Right atrium auricular region (tissue), 2 donors: Measurements from ENCODE around the gene PXK. TPM values are rescaled to one million over a fixed set of nuclear protein-coding genes. Genes with fewer than 3 reads are reported as not detected.
A peak's percentile ranks its signal among the peaks of the same experiment; 100 is the strongest.
"Not testable (repeated sequence)": the region's sequence is repeated elsewhere in the genome, so short reads cannot be mapped to it uniquely, and the experiment has no call there.

Experiments used
- DNase-seq: peaks from one replicate; pipeline ENCODE4 v3.0.0-alpha.2; 2019; ENCODE audit warnings: low spot score
- H3K27ac ChIP-seq, 2 donors: fragments of 200-600 bp; sonication (generic); 1 replicate in 1 of 2; 2 replicates in 1 of 2; pipeline ENCODE4 v1.5.1; 2016 to 2019
- H3K27me3 ChIP-seq, 2 donors: fragments of 200-600 bp; sonication (generic); one replicate each; pipeline versions ENCODE4 v1.5.1 to v1.6.0; 2017 to 2019
- H3K36me3 ChIP-seq: fragments of 200-600 bp; sonication (generic); one replicate; pipeline ENCODE4 v1.5.1; 2016
- H3K4me1 ChIP-seq, 2 donors: fragments of 200-600 bp; sonication (generic); one replicate each; pipeline versions ENCODE4 v1.5.1 to v1.6.0; 2017 to 2019
- H3K4me3 ChIP-seq, 2 donors: fragments of 200-600 bp; sonication (generic); 1 replicate in 1 of 2; 2 replicates in 1 of 2; pipeline ENCODE4 v1.5.1; 2017 to 2019; ENCODE audit warnings: mild to moderate bottlenecking in 1 of 2, moderate library complexity in 1 of 2
- H3K9me3 ChIP-seq, 2 donors: fragments of 200-600 bp; sonication (generic); one replicate each; pipeline ENCODE4 v1.5.1; 2019
- CTCF ChIP-seq, 2 donors: fragments of 200-600 bp; sonication (generic); IDR thresholded peaks; one replicate each; pipeline ENCODE4 v1.5.1; 2019; ENCODE audit warnings: antibody characterized with exemption in 2 of 2
- total RNA-seq, 2 donors: library from RNA; depleted of rRNA; stranded (reverse); fragments of >200 nt; gene quantifications; one replicate each; pipeline ENCODE4 v1.1.0, GENCODE V29; 2016

PXK gene
- total RNA-seq, 2 donors from 2014 or later, result 18.3 to 22.5 TPM

- H3K4me1 ChIP-seq, result peaks cover 0 to 34% of the 10 kb centered on the region in 2 donors
- peak overlapping the region; percentile 68 to 81 for H3K4me3 ChIP-seq
- peaks cover 28% of the 10 kb centered on the region for H3K36me3 ChIP-seq
- TF ChIP-seq CTCF (IDR thresholded peaks at IDR 0.05), result no peak
- H3K27ac ChIP-seq, result peak overlapping the region; percentile 94 to 95
- no peaks in the 10 kb centered on the region for H3K27me3 ChIP-seq
- H3K9me3 ChIP-seq, result no peaks in the 10 kb centered on the region
- no peak for DNase-seq
Measured at GRCh38 chr3:58434168-58434504, 101.4 kb downstream of the PXK start.

- no peaks in the 10 kb centered on the region for H3K9me3 ChIP-seq
- TF ChIP-seq CTCF (IDR thresholded peaks at IDR 0.05), result no peak
- H3K36me3 ChIP-seq, result peaks cover 24% of the 10 kb centered on the region
- no peaks in the 10 kb centered on the region for H3K27me3 ChIP-seq
- peak overlapping the region in 1 of 2 donors; percentile 68 for H3K4me3 ChIP-seq
- no peak for DNase-seq
- peak overlapping the region; percentile 94 to 95 for H3K27ac ChIP-seq
- peaks cover 0 to 34% of the 10 kb centered on the region in 2 donors for H3K4me1 ChIP-seq
Measured at GRCh38 chr3:58434511-58434910, 101.8 kb downstream of the PXK start.

- Histone ChIP-seq H3K4me3 (no peak overlapping the region), H3K4me1 (peaks cover 0 to 34% of the 10 kb centered on the region in 2 donors), H3K27me3 (no peaks in the 10 kb centered on the region), H3K9me3 (no peaks in the 10 kb centered on the region), H3K27ac (peak overlapping the region in 1 of 2 donors; percentile 94), H3K36me3 (peaks cover 19% of the 10 kb centered on the region)
- DNase-seq, result no peak
- no peak for TF ChIP-seq CTCF (IDR thresholded peaks at IDR 0.05)
Measured at GRCh38 chr3:58434990-58435389, 102.3 kb downstream of the PXK start.

GRCh38 chr3:58437276-58437675, 104.6 kb downstream of the PXK start:
- not testable (repeated sequence) for H3K27ac ChIP-seq, H3K4me3 ChIP-seq, DNase-seq, H3K27me3 ChIP-seq, H3K9me3 ChIP-seq, H3K36me3 ChIP-seq
- peaks cover 0 to 28% of the 10 kb centered on the region in 2 donors for H3K4me1 ChIP-seq

GRCh38 chr3:58440996-58441355, 108.3 kb downstream of the PXK start:
- not testable (repeated sequence) for H3K4me1 ChIP-seq, H3K9me3 ChIP-seq

GRCh38 chr3:58441514-58442450, 109.1 kb downstream of the PXK start:
- H3K9me3 ChIP-seq, result no peaks in the 10 kb centered on the region
- no peak for TF ChIP-seq CTCF (IDR thresholded peaks at IDR 0.05)
- H3K4me3 ChIP-seq, result no peak overlapping the region
- H3K4me1 ChIP-seq, result no peaks in the 10 kb centered on the region
- H3K36me3 ChIP-seq, result no peaks in the 10 kb centered on the region
- H3K27ac ChIP-seq, result no peak overlapping the region
- no peaks in the 10 kb centered on the region for H3K27me3 ChIP-seq
- no peak for DNase-seq

More at GRCh38 chr3:58440996-58441355, 108.3 kb downstream of the PXK start:
- not testable (repeated sequence) for H3K4me3 ChIP-seq, H3K27ac ChIP-seq, DNase-seq, H3K27me3 ChIP-seq, H3K36me3 ChIP-seq

- no peak for TF ChIP-seq CTCF (IDR thresholded peaks at IDR 0.05)
Measured at GRCh38 chr3:58452176-58452575, 119.5 kb downstream of the PXK start.

More at GRCh38 chr3:58452176-58452575, 119.5 kb downstream of the PXK start:
- DNase-seq, result no peak
- Histone ChIP-seq H3K36me3 (no peaks in the 10 kb centered on the region), H3K9me3 (peaks cover 0 to 32% of the 10 kb centered on the region in 2 donors), H3K4me3 (no peak overlapping the region), H3K27me3 (no peaks in the 10 kb centered on the region), H3K27ac (no peak overlapping the region), H3K4me1 (no peaks in the 10 kb centered on the region)
